Measurements from ENCODE around the gene PRKCH.
"Not testable (repeated sequence)": the region's sequence is repeated elsewhere in the genome, so short reads cannot be mapped to it uniquely, and the experiment has no call there.

The PRKCH gene

DNA sequence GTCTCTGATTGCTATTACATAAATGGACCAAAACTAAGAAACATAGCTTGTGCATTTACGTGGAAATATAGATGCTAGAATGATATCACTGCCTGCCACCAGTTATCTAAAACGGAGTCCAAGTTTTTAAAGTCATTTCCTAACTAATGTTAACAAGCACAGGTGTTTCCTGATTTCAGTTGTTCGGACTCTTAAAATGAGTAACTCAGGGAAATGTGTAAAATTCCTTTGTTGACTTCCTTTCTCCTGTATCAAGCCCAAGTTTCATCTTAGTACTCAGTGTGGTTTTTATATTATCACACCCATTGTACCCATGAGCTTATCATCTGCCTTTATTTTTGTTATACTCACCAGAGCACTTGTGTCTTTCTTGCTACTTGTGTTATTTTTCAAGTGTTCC lies 13.2 kb upstream of the PRKCH start:
- DNase-seq (ENCODE audit: low read depth in 2 of 2, low spot score in 1 of 2), result no peak

DNA sequence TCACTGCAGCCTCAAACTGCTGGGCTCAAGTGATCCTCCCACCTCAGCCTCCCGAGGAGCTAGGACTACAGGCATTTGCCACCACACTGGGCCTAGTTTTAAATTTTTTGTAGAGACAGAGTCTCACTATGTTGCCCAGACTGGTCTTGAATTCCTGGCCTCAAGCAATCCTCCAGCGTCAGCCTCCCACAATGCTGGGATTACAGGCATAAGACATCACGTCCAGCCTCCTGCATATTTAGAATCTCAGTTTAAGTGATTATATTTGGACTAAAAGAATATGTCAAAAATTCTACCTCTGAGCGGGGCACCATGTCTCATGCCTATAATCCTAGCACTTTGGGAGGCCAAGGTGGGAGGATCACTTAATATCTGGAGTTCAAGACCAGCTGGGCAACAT lies 12.7 kb upstream of the PRKCH start:
- DNase-seq (ENCODE audit: low read depth in 2 of 2, low spot score in 1 of 2), result not testable (repeated sequence)

- DNase-seq (ENCODE audit: low read depth in 2 of 2, low spot score in 1 of 2), result no peak
Measured at GRCh38 chr14:61315313-61315712, 6.1 kb upstream of the PRKCH start.

GRCh38 chr14:61319086-61319485 lies 2.3 kb upstream of the PRKCH start:
- DNase-seq (ENCODE audit: low read depth in 2 of 2, low spot score in 1 of 2), result no peak

DNA sequence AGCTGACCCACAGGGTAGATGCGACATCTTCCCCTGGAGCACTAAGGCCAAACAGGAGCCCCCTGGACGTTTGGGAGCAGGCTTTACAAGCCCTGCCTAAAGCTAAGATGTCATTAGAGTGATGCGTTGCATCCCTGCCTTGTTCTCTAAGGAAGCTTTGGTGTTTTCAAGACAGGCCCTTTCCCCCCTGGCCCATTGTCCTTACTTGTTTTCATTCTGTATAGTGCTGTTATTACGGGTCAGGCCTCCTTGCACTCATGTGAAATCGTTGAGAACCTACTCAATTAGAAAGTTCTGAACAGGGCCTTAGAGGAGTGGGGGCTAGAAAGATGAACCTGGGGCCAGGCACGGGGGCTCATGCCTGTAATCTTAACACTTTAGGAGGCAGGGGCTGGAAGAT lies 1.7 kb upstream of the PRKCH start:
- DNase-seq (ENCODE audit: low read depth in 2 of 2, low spot score in 1 of 2), result no peak

DNA sequence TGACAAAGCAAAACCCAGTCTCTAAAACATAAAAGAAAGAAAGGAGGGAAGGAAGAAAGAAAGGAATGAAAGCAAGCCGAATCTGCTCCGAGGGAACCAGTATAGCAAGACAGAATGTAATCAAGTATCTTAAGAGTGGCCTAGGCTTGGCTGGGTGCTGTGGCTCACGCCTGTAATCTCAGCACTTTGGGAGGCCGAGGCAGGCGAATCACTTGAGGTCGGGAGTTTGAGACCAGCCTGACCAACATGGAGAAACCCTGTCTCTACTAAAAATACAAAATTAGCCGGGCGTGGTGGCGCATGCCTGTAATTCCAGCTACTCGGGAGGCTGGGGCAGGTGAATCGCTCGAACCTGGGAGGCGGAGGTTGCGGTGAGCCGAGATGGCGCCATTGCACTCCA lies 1.2 kb upstream of the PRKCH start:
- DNase-seq (ENCODE audit: low read depth in 2 of 2, low spot score in 1 of 2), result not testable (repeated sequence)

- no peak for DNase-seq (ENCODE audit: low read depth in 2 of 2, low spot score in 1 of 2)
Measured at GRCh38 chr14:61320806-61321384, 484 bp upstream of the PRKCH start.

GRCh38 chr14:61322011-61322798 lies 826 bp downstream of the PRKCH start:
- no peak for DNase-seq (ENCODE audit: low read depth in 2 of 2, low spot score in 1 of 2)

DNA sequence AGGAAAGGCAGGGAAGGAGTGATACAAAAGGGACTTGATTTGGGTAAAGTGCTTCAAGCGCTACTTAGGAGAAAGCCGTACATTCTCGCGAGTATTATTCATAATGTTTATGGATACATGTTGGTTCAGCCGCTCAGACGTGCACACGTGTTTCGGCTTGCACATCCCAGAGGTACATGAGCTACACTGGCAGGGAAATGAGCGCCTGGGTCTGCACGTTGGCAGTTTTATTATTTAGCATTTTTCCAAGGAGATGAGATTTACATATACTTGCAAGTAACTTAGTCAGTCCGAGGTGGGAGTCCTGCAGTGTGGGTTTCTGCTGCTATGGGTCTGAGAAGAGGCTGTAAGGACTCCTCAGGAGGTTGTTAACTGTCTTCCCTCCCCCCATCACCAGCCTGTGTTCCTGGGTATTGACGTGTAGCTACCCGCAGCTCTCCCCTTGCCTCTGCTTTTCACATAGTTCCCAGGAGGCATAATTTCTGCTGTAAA lies 1.5 kb downstream of the PRKCH start:
- DNase-seq (ENCODE audit: low read depth in 2 of 2, low spot score in 1 of 2), result no peak

GRCh38 chr14:61323970-61324369 lies 2.6 kb downstream of the PRKCH start:
- DNase-seq (ENCODE audit: low read depth in 2 of 2, low spot score in 1 of 2), result no peak

DNA sequence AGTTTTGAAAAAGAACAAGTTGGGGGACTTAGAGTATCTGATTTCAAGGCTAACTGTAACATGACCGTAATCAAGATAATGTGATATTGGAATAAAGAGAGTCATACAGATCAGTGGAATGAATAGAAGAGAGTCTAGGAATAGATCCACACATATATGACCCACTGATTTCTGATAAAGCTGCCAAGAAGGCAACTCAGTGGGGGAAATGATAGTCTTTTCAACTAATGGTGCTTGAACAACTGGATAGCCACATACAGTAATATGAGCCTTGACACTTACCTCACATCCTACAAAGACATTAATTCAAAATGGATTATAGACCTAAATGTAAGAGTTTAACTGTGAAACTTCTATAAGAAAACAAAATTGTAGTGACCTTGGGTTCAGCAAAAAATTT lies 3.8 kb downstream of the PRKCH start:
- DNase-seq (ENCODE audit: low read depth in 2 of 2, low spot score in 1 of 2), result no peak

DNA sequence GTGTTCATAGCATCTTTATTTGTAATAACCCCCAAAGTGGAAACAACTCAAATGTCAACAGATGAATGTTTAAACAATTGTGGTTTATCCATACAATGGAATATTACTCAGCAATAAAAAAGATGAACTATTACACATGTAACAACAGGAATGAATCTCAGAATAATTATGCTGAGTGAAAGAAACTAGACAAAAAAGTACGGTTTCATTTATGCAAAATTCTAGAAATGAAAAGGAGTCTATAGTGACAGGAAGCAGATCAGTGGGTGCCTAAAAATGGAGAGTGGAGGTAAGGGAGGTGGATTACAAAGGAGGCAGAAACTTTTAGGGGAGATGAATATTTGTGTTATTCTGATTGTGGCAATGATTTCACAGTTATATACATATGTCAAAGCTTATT lies 4.8 kb downstream of the PRKCH start:
- DNase-seq (ENCODE audit: low read depth in 2 of 2, low spot score in 1 of 2), result no peak

- DNase-seq (ENCODE audit: low read depth in 2 of 2, low spot score in 1 of 2), result no peak
Measured at GRCh38 chr14:61326847-61327246, 5.5 kb downstream of the PRKCH start.

GRCh38 chr14:61328626-61329262 lies 7.4 kb downstream of the PRKCH start:
- DNase-seq (ENCODE audit: low read depth in 2 of 2, low spot score in 1 of 2), result no peak

GRCh38 chr14:61329478-61330051 lies 8.2 kb downstream of the PRKCH start:
- no peak for DNase-seq (ENCODE audit: low read depth in 2 of 2, low spot score in 1 of 2)

DNA sequence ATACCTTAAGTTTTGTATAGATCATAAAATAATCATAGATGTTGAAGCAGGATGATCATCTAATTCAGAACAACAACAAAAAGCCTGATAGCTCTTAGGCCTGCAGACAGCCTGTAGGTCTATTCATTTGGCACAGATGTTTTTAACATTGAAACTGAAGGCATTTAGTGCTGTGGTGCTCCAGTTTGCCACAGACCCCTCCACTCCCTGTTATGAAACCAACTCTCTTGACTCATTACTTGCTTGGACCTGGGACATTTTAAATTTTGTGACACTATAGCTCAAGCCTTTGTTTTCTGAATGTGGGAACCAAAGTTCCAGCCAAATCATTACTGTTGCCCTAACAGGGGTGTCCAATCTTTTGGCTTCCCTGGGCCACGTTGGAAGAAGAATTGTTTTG lies 9.1 kb downstream of the PRKCH start:
- no peak for DNase-seq (ENCODE audit: low read depth in 2 of 2, low spot score in 1 of 2)

DNA sequence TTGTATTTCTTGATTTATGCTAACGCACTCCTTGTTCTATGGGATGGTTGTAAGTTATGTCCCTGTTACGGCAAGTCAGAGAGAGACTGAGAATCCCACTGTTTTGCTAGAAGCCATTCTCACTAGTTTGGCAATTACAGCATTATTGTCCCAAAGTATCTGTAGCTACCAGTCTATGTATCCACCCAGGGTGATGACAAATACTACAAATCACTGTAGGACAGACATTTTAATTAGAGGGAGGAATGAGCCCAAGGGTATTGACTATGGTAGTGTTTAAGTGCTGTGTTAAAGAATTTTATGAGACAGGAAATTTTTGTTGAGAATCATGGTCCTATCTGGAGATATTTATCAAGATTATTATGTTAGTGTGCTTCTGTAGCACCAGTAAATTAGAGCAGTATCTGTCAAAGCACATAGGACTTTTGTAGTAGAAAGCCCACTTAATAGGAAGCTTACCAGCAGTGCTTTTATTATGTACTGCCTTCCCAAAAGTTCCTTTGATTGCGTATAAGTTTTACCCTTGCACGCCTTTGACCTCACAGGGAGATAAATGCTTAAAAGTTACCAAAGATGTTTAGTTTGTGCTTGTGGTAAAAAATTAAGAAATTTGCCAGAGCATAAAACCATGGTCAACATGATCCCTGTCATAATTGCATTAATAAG lies 10.7 kb downstream of the PRKCH start:
- no peak for DNase-seq (ENCODE audit: low read depth in 2 of 2, low spot score in 1 of 2)

DNA sequence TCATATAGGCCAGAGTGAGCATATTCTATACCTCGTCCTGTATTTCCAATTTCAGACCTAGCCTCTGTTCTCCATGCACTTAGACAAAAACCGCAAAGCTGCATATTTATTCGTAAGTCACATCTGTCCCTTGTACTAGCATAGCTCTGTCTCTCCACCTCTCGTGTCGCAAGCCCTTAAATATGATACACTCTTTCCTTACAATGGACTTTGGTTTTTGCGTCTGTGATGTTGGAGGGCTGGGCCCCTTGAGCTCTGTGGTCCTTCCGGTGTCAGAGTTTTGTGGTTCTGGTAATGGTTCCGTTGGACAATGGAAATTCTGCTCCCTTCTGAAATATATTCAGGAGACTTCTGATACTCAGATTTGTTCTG lies 11.3 kb downstream of the PRKCH start:
- no peak for DNase-seq (ENCODE audit: low read depth in 2 of 2, low spot score in 1 of 2)

- DNase-seq (ENCODE audit: low read depth in 2 of 2, low spot score in 1 of 2), result no peak
Measured at GRCh38 chr14:61333087-61333486, 11.7 kb downstream of the PRKCH start.

GRCh38 chr14:61334197-61334701 lies 12.9 kb downstream of the PRKCH start:
- DNase-seq (ENCODE audit: low read depth in 2 of 2, low spot score in 1 of 2), result no peak

DNA sequence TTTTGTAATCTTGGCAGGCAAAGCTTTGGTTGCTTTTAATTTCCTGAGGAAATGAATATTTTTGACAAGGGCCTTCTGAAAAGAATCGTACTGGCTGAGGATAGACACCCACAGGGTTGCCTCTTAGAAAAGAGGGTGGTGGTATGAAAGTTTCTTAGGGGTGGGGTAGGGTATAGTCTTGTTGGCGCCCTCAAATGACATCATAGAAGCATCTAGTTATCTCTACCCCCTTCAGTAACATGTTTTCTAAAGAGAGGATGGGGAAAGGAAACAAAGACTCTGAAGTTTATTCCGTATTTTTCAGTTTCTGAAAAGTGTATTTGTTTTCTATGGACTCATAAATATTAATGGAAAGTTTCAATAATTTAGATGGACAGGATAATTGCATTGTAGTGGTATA lies 13.7 kb downstream of the PRKCH start:
- DNase-seq (ENCODE audit: low read depth in 2 of 2, low spot score in 1 of 2), result no peak
